Measurements from ENCODE around the gene SRSF5. TPM values are rescaled to one million over a fixed set of nuclear protein-coding genes. Genes with fewer than 3 reads are reported as not detected.

The SRSF5 gene
- total RNA-seq: 143 and 154 TPM in 2 replicates

DNA sequence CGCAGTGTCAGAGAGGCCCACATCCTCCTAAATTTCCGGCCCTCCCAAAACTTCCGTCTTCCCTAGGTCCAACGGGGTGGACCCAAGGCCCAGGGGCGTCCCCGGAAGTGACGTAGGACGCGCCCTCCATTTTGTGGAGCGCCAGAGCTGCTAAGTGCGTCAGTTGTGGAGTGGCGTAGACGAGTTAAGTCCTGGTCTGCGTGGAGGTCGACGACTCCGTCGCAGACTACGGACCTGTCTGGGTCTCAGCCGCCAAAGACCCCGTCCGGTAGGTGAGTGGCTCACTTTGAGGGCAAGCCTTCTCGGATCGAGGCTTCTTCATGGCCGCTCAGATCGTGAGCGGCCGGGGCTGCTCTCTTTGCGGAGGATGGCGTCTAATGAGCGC is at the start of gene SRSF5:
TSS of gene SRSF5 (plus strand) at position 159 of the 385 bp plus-strand sequence. CDS start 1,015 bp downstream, outside the sequence.

DNA sequence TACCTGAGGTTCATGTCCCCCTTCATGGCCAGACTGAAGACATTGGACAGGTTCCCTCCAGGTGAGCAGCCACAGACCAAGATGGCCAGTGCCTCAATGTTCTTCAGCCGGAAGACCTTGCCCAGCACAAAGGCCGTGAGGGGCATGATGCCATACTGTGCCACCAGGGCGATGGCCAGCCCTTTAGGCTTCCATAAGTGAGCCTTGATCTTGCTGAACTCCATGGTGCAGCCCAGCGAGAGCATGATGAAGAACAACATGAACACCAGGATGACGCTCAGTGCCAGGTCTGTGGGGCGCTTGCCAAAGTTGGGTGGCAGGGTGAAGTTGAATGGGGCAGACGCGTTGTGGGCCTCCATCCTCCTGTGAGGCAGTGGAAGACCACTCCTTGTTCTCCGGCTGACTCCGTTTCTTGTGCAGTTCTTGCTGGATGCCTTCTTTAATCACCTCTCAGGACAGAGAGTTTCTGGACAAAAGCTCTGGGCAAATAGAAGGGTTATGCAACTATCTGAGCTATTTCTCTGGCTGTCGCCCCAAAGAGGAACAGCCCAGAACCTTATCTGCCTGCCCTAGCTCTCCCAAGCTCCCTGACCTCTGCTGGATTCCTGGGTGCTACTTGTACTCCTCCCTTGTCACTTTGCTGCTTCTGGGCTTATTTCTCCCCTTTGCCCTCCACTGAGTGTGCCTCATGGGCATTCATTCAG is 30.0 kb downstream of the SRSF5 start, which contains the start of gene SLC10A1:
TSS of gene SLC10A1 (minus strand) at position 445 of the 704 bp plus-strand sequence. CDS start at position 359, 86 bp downstream.

Small RNA genes within 50 kb of the gene (small RNA-seq; reads per million reads assigned to genes)
- not detected for gene RF00614

Other genes starting within 250 kb of the SRSF5 start
- gene CCDC177, start 192.3 kb upstream of the SRSF5 start, total RNA-seq: not detected in 2 replicates
- 28.1 and 29.7 TPM in 2 replicates for gene SUSD6, start 155.5 kb upstream of the SRSF5 start, total RNA-seq
- not detected in 2 replicates for gene SLC10A1, start 30.1 kb downstream of the SRSF5 start, total RNA-seq
- gene SMOC1, start 112.3 kb downstream of the SRSF5 start, total RNA-seq: 2.2 and 3.3 TPM in 2 replicates